NCI-H524 treated with DMSO at 0.1 percent for 48 hours (cell line): ENCODE results near the gene COP1.
"Not testable (repeated sequence)": the region's sequence is repeated elsewhere in the genome, so short reads cannot be mapped to it uniquely, and the experiment has no call there.

Experiments
- DNase-seq: peaks from one replicate; lab custom pipeline; 2025; lab: John Stamatoyannopoulos, UW

Gene COP1

DNA sequence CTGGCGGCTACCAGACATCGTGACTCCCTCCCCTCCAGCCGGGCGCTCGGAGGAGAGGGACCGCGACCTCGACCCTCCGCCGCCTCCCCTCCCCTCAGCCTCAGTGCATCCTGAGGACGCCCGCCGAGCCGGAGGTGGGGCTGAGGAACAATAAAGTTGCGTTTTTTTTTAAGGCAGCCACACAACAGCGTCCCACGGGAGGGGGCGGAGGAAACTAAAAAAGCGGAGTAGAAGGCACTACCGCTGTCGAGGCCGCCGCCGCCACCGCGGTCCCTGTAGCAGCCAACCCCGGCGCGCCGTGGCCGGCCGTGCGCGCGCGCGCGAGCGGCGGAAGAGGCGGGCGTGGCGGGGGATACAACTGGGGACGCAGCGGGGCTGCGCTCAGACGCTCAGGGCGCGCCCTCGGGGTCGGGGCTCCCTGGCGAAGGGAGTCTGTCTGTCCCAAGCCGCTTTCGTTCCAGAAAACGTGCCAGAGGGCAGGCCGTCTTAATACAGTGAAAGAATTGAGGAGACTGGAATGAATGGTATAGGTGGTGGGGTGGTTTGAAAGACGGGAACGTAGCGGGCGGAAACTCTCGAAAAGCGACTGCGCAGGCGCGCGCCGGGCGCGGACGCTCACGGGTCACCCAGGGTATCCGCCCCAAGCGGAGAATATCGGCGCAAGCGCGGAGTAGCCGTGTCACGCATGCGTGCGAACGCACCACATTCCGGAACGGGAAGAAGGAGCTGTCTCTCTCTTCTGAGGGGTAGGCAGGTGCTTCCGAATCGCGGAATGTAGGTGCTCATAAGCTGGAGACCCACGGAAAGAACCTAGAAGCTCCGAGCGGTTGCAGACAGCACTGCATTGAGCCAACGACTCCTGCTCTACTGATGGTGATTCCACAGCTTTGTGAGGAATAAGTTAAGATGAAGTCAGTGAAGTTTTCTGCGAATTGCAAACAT lies at the start of gene COP1:
Gene COP1, minus strand, starts transcription at position 326 of the 942 bp plus-strand sequence. Its CDS starts 308 bp downstream, at position 18.
- DNase-seq, result peak; percentile 55

DNA sequence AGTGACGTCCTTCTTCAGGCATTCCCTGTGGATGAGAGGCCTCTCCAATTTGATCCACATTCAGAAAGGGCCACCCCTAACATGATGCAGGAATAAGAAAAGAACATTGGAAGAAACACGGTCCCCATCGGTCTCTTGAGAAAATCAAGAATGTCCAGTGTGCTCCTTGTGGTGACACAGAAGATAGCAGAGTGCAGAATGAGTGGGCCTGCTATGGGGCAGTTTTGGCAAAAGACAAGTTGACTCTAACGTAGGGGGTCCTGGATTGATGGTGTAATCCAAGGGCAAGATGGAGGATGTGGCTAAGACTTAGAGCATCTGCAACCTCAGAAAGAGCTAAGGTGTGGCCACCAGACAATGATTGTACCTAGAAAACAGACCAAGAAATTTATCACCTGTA lies 45.1 kb upstream of the COP1 start:
- no peak for DNase-seq

DNA sequence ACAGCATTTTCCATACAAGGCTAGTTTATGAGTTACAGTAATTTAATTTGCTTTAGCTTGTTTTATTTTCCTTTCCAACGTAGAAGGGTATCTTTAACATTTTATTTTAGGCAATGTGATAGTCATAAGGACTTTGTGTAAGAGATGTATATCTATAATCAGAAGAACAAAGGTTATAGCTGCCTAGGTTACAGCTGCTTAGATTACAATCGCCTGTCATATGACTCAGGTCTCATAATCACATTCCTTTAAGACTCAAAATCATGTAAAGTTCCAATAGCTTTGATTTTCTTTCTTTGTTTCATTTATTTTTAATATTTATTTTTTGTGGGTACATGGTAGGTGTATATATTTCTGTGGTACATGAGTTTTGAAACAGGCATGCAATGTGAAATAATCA lies 37.8 kb upstream of the COP1 start:
- DNase-seq, result no peak

DNA sequence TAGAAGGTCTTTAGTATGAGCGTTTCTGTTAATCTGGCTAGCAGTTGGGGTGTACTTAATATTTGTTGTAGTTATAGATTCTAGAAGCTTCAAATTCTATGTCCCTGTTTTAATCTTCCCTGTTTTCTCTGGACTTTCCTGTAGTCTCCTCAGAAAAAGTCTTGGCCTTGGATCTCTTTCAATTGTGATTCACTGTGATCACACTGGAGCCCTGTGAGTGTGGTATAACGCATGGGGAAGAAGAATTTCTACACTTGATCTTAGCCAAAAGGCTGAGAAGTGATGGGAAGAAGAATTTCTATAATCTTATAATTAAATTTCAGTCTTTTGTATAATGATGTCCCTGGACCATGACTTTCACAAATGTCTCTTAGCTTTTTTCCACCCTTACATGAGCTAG lies 36.7 kb upstream of the COP1 start:
- no peak for DNase-seq

DNA sequence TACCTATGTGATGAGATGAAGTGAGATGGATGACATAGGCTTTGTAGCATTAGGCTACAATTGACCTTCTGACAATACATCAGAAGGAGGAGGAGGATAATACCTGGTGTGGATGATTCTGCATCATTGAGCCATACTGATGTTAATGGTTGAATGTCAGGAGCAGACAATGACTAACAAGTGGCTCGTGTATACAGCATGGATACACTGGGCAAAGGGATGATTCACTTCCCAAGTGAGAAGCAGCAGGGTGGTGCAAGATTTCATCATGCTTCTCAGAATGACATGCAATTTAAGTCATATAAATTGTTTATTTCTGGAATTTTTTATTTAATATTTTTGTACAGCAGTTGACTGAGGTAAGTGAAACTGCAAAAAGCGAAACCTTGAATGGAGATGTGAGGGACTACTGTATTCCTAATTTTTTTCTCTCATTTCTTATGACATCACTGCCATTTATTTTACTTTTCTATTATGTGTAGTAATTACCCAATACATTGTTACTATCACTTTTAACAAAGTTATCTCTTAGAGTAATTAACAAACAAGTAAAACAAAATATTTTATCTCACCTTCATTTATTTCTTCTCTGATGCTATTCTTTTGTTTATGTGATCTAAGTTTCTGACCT lies 34.4 kb upstream of the COP1 start:
- no peak for DNase-seq

DNA sequence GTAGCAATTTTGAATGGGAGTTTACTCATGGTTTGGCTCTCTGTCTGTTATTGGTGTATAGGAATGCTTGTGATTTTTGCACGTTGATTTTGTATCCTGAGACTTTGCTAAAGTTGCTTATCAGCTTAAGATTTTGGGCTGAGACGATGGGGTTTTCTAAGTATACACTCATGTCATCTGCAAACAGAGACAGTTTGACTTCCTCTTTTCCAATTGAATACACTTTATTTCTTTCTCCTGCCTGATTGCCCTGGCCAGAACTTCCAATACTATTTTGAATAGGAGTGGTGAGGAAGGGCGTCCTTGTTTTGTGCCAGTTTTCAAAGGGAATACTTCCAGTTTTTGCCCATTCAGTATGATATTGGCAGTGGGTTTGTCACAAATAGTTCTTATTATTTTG lies 26.6 kb upstream of the COP1 start:
- DNase-seq, result not testable (repeated sequence)

DNA sequence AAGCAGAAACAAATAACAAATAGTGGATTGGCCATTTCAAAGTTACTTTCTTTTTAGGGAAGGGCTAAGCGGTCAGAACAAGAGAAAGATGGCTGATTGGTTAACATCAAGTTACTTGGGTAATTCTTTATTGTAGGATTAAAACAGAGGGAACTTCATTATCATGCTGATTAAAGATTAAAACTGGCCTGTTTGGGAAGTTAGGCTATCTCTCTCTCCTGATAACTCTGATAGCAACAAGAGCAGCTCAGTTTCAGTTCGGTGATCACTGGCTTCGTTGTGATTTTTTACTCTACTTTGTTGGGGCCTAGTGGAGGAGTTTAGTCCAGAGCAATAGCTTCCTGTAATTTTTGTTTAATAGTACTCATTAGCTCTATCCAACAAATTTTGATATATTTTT lies 20.5 kb upstream of the COP1 start:
- no peak for DNase-seq

DNA sequence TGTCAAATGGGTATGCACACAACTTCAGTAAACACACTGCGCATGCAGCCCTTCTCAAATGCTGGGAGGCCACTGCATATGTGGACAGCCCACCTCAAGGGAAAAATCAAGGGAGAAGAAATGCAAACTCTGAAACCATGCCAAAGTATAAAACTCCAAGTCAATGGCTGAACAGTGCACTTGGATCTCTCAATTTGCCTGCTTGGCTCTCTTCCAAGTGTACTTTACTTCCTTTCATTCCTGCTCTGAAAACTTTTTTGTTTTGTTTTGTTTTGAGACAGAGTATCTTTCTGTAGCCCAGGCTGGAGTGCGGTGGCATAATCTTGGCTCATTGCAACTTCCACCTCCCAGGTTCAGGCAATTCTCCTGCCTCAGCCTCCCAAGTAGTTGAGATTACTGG lies 18.8 kb upstream of the COP1 start:
- no peak for DNase-seq

DNA sequence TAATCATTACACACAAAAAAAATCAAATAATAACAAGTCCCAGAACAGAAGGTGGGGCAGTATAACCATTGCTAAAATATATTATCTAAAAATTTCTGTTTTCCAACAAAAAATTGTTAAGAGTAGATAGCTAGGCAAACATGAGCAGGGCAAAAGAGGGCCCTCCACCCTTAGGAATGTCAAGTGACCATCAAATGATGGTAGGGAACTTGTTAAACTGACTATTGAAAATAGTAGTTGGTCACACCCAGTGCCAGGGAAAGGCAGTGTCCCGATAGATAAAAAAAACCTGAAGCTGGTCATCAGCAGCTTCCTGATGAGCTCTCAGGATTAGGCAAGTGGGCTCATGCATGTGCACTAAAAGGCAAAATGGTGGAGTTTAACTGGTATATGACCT lies 18.4 kb upstream of the COP1 start:
- DNase-seq, result no peak

DNA sequence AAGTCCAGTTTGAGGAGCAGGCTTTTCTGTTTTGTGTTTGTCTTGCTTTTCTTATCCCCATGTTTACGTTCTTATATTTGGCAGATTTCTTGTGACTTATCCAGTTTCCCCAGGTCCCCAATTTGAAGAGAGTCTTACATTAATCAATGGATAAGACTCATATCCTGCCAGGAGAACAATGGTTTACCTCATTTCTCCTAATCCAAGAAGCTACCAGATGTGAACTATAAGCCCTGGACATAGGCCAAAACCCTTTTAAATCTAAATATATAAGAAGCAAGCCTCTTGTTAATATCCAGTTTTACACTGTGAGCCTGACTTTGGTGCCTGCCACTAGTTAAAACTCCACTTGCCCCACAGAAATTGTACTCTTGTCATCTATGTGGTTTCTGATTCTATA lies 15.1 kb upstream of the COP1 start:
- peak; percentile 7 for DNase-seq

DNA sequence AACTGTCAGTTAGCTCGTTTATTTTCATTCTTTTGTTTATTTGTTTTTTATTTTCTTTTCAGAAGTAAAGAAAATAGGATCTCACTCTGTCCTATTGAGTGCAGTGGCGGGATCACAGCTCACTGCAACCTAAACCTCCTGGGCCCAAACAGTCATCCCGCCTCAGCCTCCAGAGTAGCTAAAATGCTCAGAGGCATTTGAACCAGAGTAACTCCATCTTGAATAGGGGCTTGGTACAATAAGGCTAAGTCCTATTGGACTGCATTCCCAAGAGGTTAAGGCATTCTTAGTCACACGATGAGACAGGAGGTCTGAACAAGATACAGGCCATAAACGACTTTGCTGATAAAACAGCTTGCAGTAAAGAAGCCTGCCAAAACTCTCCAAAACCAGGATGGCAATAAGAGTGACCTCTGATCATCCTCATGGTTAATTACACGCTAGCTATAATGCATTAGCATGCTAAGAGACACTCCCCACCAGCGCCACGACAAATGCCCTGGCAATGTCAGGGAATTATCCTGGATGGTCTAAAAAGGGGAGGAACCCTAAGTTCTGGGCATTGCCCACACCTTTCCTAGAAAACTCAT lies 13.1 kb upstream of the COP1 start:
- no peak for DNase-seq

DNA sequence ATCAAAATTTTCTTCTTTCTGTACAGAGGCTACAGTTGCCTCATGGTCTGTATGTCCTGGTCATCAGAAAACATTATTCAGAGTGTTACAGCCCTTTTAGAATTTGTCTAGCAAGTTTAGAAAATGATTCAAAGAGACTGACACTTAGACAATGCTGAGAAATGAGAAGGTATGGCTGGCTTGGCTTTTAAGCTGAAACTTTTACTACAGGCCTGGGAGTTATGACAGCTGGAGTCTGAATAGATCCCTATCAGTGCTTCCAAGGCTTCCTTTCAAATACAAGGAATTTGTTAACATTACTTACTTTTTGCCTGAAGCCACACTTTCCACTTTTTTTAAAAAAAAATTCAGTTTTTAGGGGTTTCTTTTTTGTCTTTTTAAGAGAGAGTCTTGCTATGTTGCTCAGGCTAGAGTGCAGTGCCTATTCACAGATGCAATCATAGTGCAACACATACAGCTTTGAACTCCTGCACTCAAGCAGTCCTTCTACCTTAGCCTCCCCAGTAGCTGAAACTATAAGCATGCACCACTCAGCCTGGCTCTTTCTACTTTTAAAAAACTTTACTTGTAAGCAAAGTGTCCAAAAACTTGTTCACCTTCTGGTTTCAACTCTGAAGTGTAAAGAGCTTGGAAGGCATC lies 10.5 kb upstream of the COP1 start:
- no peak for DNase-seq

DNA sequence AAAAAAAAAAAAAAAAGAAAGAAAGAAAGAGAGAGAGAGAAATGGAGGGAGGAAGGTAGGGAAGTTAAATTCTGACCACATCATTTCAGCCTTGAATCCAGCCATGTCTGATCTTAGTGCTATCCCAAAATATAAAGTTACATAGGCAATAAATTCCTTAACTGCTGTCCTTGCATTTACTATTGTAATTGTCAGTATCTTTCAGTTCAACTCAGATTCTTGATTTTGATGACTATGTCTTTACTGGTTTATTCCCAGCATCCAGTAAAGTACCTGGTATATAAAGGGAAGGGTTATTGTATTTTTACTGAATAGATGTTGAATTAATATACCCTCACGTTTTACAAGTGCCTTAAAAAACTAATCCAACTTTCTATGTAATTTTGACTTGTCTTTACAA lies 8.9 kb upstream of the COP1 start:
- no peak for DNase-seq

DNA sequence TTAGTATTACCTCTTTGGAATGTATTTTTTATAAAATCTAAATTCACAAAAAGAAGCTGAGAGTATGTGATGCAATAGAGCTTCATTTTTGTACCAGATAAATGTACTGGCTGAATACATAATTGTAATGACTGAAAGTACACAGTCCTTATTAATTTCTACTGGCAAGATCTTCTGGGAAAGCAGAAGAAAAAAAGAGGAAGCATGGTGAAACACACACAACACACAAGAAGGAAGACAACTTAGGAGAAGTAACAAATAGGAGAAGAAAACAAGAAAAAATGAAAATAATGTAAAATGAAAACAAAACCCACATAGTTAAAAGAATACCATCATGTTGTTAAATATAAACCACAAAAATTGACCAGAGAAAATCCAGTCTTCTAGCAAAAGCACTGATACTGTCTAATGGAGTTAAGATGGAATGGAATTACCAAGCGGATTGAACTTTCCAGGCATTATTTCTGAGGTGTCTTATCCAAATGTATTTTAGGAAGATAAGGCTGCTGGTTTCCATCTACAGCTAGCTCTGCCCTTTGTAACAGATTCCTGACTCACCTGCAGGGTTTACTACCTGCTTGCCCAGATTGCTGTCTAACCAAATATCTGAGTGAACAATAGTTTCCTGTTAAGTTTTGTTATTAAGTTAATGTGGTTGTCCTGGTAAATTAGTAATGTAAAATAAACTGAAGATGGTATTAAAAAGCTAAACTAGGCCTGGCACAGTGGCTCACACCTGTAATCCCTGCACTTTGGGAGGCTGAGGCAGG lies 4.5 kb upstream of the COP1 start:
- no peak for DNase-seq

DNA sequence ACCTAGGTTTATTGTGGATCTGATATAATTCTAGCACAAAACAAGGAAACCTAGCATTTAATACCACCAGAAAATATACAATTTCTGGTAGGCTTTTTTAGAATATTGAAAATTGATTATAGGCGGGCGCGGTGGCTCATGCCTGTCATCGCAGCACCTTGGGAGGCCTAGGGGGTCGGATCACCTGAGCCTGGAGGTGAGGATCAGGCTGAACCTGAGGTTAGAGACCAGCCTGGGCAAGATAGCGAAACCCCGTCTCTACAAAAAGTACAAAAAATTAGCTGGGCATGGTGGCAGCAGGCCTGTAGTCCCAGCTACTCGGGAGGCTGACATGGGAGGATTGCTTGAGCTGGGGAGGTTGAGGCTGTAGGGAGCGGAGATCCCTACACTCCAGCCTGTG lies 948 bp upstream of the COP1 start:
- no peak for DNase-seq

DNA sequence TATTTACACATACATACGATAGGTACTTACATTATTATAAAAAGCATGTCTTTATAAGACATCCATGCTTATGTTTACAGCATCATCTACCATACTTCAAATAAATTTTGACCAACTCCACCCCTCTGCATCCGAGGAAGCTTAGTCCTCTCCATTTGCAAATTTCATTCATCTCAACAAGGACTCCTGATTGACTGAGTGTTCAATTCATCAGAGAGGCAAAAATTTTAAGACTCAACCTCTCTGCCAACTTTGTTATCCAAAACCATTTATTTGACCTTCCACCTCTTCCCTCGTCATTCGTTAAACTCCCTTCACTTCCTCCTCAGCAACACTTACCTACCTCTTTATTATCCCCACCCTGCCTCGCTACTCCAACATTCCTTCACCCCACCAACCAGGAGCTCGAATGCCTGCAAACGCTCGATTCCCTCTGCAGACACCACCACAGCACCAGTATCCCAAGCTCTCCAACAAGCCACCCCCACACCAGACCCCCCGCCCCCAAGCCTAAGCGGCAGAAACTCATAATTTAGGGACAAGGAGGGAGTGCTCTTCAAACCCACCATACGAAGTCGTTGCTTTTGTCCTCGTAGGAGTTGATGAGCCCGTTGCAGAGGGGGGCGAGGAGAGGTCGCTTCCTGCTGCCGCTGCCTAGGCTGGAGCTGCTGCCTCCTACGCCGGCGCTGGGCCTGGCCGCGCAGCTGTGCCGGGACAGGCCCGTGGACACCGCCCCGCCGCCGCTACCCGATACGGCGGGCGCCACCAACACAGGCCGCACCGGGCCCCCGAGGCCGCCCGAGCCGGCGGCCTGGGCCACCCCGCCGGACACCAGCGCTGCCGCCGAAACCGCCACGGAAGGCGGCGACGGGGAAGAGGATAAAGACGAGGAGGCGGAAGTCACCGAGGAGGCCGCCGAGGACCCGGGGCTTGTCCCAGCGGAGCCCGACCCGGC lies 803 bp downstream of the COP1 start:
- no peak for DNase-seq

DNA sequence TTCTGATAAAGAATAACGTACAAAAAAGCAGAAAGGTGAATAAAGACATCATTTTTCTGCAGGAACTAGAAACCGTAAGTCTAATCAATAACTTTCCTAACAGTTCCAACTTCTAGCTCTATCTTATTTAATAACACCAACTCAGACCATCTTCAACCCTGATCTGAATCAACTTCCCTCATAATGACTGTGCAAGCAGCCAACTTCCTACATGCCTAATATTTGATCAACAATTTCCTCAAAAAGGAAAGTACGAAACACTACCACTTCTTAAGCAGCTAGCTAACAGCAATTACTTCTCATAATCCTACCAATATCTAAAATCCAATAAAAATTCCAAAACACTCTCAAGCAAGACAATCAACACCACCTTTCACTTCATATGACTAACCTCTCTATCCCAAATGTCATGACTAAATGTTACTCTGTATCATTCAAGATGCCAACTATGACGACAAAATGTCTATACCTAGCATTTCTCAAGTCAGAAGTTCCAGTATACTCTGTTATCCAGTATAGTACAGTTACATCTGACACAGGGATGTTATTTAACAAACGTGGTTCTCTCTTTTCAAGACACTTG lies 1.7 kb downstream of the COP1 start:
- DNase-seq, result no peak

DNA sequence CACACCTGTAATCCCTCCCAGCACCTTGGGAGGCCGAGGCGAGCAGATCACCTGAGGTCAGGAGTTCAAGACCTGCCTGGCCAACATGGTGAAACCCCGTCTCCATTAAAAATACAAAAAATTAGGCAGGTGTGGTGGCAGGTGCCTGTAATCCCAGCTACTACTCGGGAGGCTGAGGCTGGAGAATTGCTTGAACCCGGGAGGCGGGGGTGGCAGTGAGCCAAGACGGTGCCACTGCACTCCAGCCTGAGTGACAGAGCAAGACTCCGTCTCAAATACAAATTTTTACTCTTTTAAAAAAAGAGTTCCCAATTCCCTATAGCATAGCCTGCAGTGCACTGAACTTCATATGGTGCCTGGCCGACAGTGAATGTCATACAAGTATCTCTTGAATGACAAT lies 2.4 kb downstream of the COP1 start:
- not testable (repeated sequence) for DNase-seq

DNA sequence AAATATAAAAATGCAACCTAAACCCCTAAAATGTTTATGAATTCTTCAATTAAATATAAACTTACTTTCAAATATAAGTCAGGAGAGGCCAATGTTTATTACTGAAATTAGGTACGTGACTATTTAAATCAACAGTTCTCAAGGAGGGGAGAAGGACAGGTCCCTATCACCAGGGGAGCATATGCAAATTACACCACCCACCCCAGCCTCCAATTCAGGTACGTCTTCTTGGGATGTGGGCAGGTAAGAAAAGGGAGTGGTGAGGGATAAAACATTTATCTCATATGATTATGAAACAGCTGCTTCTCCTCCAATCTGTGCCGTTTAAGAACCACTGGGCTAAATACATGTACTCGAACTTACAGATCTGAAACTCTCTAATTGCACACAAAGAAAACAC lies 3.4 kb downstream of the COP1 start:
- DNase-seq, result no peak

DNA sequence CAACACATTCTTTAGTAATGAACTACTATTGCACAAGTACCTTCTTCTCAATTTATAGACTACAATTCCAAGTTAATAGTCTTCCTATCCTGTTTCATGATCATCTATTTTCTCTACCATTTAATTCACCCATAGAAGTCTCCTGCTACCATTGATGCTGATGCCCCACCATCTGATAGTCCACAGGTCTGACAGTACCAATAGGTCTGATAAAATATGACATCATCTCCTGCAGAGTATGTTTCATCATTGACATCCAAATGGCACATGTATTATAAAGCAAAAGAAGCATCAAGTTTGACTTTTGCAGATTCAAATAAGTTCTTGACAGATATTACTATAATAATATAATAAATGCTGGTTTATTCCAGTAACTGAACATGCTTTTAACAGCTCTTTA lies 5.5 kb downstream of the COP1 start:
- DNase-seq, result no peak
